Panc1 (cell line): ENCODE data around the gene KIF26B. TPM values are rescaled to one million over a fixed set of nuclear protein-coding genes. Genes with fewer than 3 reads are reported as not detected.
A peak's percentile ranks its signal among the peaks of the same experiment; 100 is the strongest.

Source experiments
- ATAC-seq: fragments of 200-7000 bp; cut with Tn5 transposase; 2 replicates; pipeline ENCODE4 v1.9.1; 2020; ENCODE audit warnings: mild to moderate bottlenecking, moderate library complexity
- BruUV-seq: library from RNA; stranded (reverse); fragments of 400-500 nt; replicated peaks from 2 replicates; lab custom pipeline; 2021; lab: Mats Ljungman, UMichigan
- CTCF ChIA-PET: fragments of 300-600 bp; sonication (Branson Sonifier 250); formaldehyde crosslinking; loops from one replicate; lab custom pipeline; 2022; ENCODE audit warnings: antibody characterized with exemption; lab: Charles Lee
- POLR2A ChIA-PET: fragments of 300-600 bp; sonication (Branson Sonifier 250); formaldehyde crosslinking; loops from one replicate; lab custom pipeline; 2022; ENCODE audit warnings: antibody characterized with exemption; lab: Charles Lee
- DNase-seq: peaks from one replicate; pipeline ENCODE4 v3.0.0-alpha.2; 2010; ENCODE audit warnings: low read depth, low spot score
- H3K27ac ChIP-seq: 2 replicates; pipeline ENCODE4 v1.5.1; 2011; ENCODE audit warnings: mild to moderate bottlenecking, low read length, inconsistent platforms
- H3K27me3 ChIP-seq: fragments of 200-500 bp; sonication (Bioruptor generic); 2 replicates; pipeline ENCODE4 v1.6.0; 2014; ENCODE audit warnings: low read length, inconsistent platforms; ENCODE audit not compliant: control insufficient read depth, insufficient read depth
- H3K36me3 ChIP-seq: fragments of 200-500 bp; sonication (Bioruptor generic); 2 replicates; pipeline ENCODE4 v1.5.1; 2014; ENCODE audit warnings: inconsistent platforms, mild to moderate bottlenecking, low read length, moderate library complexity; ENCODE audit not compliant: control insufficient read depth, insufficient read depth
- H3K4me1 ChIP-seq: 2 replicates; pipeline ENCODE4 v1.5.1; 2011; ENCODE audit warnings: inconsistent platforms, mild to moderate bottlenecking, low read length, moderate library complexity; ENCODE audit not compliant: control insufficient read depth, insufficient read depth
- H3K4me3 ChIP-seq, 2 experiments: 2 replicates each; pipeline ENCODE4 v1.5.1; 2011 to 2012; ENCODE audit warnings: low read depth in 2 of 2, low read length in 2 of 2, mild to moderate bottlenecking in 2 of 2, inconsistent platforms in 1 of 2, moderate library complexity in 1 of 2
- H3K9me3 ChIP-seq: fragments of 200-500 bp; sonication (Bioruptor generic); 2 replicates; pipeline ENCODE4 v1.5.1; 2014; ENCODE audit warnings: low read depth, mild to moderate bottlenecking, inconsistent platforms, low read length, moderate library complexity; ENCODE audit not compliant: control insufficient read depth, insufficient read depth
- CTCF ChIP-seq: fragments of 450-650 bp; IDR thresholded peaks from 2 replicates; pipeline ENCODE4 v1.5.1; 2017; ENCODE audit warnings: mild to moderate bottlenecking
- POLR2AphosphoS5 ChIP-seq: IDR thresholded peaks from 2 replicates; pipeline ENCODE4 v1.6.1; 2012; ENCODE audit warnings: mild to moderate bottlenecking, low read depth, low read length, moderate library complexity
- SIN3A ChIP-seq: IDR thresholded peaks from 2 replicates; pipeline ENCODE4 v1.6.1; 2012; ENCODE audit warnings: low read depth, mild to moderate bottlenecking, low read length, moderate library complexity, borderline replicate concordance; ENCODE audit not compliant: insufficient read depth
- TCF7L2 ChIP-seq: IDR thresholded peaks from 2 replicates; pipeline ENCODE4 v1.6.1; 2011; ENCODE audit warnings: mild to moderate bottlenecking, low read depth, low read length, inconsistent platforms
- in situ Hi-C: cut with HindIII; loops from 2 replicates; pipeline ENCODE4 v1.10.0; 2016; ENCODE audit warnings: low sequenced_read_pairs, low pct_unique_long_range_greater_than_20kb
- intact Hi-C: fragments of 100-400 bp; cut with micrococcal nuclease; formaldehyde crosslinking; loops from one replicate; pipeline ENCODE4 v1.10.0; 2022; ENCODE audit not compliant: unreplicated experiment
- total RNA-seq: library from RNA; stranded (reverse); gene quantifications from one replicate; pipeline ENCODE4 v1.2.1, GENCODE V29; 2021; ENCODE audit not compliant: unreplicated experiment
- TF ChIP-seq, protein P1 (sequence below), 2 experiments: IDR thresholded peaks; 2 replicates each; pipeline ENCODE4 v1.6.1; 2011 to 2012; ENCODE audit warnings: low read depth in 2 of 2, control low read depth in 1 of 2, low read length in 1 of 2, mild to moderate bottlenecking in 1 of 2, moderate library complexity in 1 of 2; ENCODE audit not compliant: insufficient read depth in 1 of 2

KIF26B gene
- total RNA-seq, 1 experiment from 2014 or later: 0.33 TPM

- Histone ChIP-seq H3K9me3 (no peaks in the 10 kb centered on the region), H3K4me3 (no peak overlapping the region), H3K36me3 (no peaks in the 10 kb centered on the region), H3K27me3 (no peaks in the 10 kb centered on the region; the same call in none of the 2 replicates), H3K4me1 (no peaks in the 10 kb centered on the region), H3K27ac (no peak overlapping the region)
- BruUV-seq: no TSS peak
- DNase-seq (no peak), ATAC-seq (no peak)
- in situ Hi-C loops: no loop called here
- no peak for TF ChIP-seq CTCF
- intact Hi-C loops: no loop called here
- POLR2A ChIA-PET: no interaction called here
- CTCF ChIA-PET: no interaction called here
Observed at GRCh38 chr1:245341743-245342142, 187.0 kb downstream of the KIF26B start.

GRCh38 chr1:245345191-245345884, 190.6 kb downstream of the KIF26B start:
- ATAC-seq: peak; percentile 87
- TF ChIP-seq TCF7L2 (no peak), CTCF (peak; percentile 53)
- DNase-seq: no peak
- H3K9me3 ChIP-seq: no peaks in the 10 kb centered on the region
- no peaks in the 10 kb centered on the region for H3K36me3 ChIP-seq
- H3K4me1 ChIP-seq: no peaks in the 10 kb centered on the region
- in situ Hi-C loops: no loop called here
- peak overlapping the region; percentile 34; the same call in 1 of the 2 replicates for H3K27ac ChIP-seq
- H3K27me3 ChIP-seq: peaks cover 5% of the 10 kb centered on the region
- no TSS peak for BruUV-seq
- peak overlapping the region; percentile 43 to 68 for H3K4me3 ChIP-seq
- ChIA-PET CTCF (no interaction called here), POLR2A (no interaction called here)
- intact Hi-C loops: no loop called here

GRCh38 chr1:245348626-245349025, 193.8 kb downstream of the KIF26B start:
- H3K9me3 ChIP-seq: no peaks in the 10 kb centered on the region
- no peaks in the 10 kb centered on the region for H3K4me1 ChIP-seq
- ChIA-PET POLR2A (no interaction called here), CTCF (no interaction called here)
- H3K27ac ChIP-seq: no peak overlapping the region
- TF ChIP-seq CTCF (no peak), SIN3A (no peak), TCF7L2 (no peak), POLR2AphosphoS5 (no peak)
- TF ChIP-seq, protein P1, sequence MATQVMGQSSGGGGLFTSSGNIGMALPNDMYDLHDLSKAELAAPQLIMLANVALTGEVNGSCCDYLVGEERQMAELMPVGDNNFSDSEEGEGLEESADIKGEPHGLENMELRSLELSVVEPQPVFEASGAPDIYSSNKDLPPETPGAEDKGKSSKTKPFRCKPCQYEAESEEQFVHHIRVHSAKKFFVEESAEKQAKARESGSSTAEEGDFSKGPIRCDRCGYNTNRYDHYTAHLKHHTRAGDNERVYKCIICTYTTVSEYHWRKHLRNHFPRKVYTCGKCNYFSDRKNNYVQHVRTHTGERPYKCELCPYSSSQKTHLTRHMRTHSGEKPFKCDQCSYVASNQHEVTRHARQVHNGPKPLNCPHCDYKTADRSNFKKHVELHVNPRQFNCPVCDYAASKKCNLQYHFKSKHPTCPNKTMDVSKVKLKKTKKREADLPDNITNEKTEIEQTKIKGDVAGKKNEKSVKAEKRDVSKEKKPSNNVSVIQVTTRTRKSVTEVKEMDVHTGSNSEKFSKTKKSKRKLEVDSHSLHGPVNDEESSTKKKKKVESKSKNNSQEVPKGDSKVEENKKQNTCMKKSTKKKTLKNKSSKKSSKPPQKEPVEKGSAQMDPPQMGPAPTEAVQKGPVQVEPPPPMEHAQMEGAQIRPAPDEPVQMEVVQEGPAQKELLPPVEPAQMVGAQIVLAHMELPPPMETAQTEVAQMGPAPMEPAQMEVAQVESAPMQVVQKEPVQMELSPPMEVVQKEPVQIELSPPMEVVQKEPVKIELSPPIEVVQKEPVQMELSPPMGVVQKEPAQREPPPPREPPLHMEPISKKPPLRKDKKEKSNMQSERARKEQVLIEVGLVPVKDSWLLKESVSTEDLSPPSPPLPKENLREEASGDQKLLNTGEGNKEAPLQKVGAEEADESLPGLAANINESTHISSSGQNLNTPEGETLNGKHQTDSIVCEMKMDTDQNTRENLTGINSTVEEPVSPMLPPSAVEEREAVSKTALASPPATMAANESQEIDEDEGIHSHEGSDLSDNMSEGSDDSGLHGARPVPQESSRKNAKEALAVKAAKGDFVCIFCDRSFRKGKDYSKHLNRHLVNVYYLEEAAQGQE (IDR thresholded peaks at IDR 0.05; ENCODE audit: insufficient read depth in 1 of 2, low read depth in 2 of 2, low read length in 1 of 2): no peak
- H3K27me3 ChIP-seq: peaks cover 12% of the 10 kb centered on the region
- DNase-seq (no peak), ATAC-seq (no peak)
- no TSS peak for BruUV-seq
- in situ Hi-C loops: no loop called here
- H3K36me3 ChIP-seq: no peaks in the 10 kb centered on the region
- H3K4me3 ChIP-seq: no peak overlapping the region
- intact Hi-C loops: no loop called here
